SK-N-DZ (cell line): ENCODE results near the gene USP10.

Experiments
- DNase-seq: peaks from one replicate; pipeline ENCODE4 v3.0.0-alpha.2; 2015; ENCODE audit warnings: low spot score

Gene USP10

DNA sequence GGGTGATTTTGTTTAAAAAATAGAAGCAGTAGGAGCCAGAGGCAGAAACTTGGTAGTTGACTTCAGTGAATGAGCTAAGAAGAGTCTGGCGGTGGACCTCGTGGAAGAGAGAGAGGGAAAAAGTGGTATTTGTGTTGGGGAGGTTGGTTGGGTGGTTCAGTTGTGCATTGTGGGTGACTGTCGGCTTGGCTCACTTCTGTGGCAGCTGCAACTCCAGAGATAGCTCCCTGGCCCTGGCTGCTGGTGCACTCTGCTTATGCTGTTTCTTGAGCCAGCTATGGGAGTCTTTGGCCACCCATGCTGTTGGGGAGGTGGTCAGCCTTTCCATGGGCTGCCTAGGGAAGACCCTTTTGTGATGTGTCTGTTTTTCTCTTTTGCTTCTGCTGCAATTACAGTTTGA lies 69.6 kb downstream of the USP10 start:
- no peak for DNase-seq

DNA sequence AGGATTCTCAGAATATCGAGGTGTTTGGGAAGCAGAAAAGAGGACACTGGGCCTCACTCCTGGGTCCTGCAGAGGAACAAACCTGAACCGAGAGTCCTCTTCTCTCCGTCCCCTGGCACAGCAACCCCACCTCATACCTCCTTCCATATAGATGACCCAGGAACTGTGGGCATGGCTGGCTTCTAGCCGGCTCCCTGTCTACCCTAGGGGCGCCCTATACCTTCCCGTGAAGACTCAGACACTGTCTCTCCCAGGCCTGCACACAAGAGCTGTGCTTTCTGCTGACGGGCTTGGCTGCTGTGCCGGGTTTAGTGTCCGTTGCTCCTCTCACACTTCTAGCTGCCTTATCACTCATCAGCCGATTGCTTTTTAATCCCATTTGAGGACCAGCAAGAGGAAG lies 73.5 kb downstream of the USP10 start:
- DNase-seq, result no peak

- no peak for DNase-seq
These were observed 75.0 kb downstream of the USP10 start for GRCh38 chr16:84774810-84775209.

DNA sequence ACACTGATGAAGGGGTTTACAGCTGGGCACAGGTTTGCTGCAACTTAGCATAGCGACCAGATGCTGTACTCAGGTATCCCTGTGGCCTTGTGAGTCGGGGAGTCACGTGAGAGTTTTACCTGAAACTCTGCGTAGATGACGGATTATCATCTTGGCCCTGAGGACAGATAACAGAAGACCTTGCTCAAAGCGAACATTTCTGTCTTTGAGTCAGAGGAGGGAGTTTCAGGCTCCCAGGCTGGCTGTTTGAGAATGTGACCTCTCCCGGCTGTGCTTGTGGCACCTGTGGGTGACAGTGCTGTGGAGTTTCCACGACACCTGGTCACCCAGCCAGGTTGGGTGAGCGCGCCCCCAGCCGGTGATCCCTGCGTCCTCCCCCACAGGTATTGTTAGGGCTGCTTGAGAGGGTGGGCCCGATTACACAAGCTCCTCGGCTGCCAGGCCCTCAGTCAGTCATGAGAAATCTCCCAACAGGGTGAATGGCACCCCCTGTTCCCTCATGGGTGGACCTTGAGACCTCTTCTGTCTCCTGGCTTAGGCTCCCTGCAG lies 75.5 kb downstream of the USP10 start:
- DNase-seq, result no peak

DNA sequence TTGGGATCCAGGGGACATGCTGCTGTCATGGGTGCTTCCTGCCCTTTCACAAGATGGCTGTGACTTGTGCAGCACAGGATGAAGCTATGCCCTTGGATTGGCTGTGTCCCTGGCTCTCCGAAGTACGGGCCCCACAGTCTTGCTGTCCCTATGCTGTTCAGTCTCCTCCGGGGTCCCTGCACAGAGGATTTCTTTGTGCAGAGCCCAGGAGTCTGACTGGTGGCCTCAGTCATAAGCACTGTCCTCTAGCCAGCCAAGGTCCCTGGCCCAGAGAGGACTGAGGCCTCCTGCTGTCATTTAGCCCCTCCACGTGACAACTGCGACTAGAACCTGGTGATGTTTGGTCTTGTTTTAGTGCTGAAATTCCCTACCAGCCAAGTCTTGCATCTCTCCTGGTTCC lies 77.6 kb downstream of the USP10 start:
- no peak for DNase-seq

- no peak for DNase-seq
These were observed 78.9 kb downstream of the USP10 start for GRCh38 chr16:84778720-84779119.

DNA sequence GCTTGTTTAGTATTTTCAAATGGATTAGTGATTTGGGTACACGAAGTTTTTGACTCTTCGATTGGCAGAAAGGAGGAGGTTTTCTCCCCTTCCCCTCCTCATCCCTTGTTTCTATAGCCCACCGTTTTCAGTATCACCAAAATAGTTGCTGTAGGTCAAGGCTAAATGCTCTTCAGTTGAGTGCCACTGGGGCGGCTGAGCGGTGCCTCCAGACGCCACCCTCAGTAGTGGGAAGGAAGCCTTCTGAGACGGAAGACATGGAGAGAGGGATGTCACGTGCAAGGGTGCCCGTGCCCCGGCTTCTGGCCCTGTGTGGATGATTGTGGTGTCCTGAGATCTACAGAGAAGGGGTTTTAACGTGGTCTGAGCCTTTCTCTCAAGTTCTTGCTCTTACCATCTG lies 80.3 kb downstream of the USP10 start:
- DNase-seq, result no peak

DNA sequence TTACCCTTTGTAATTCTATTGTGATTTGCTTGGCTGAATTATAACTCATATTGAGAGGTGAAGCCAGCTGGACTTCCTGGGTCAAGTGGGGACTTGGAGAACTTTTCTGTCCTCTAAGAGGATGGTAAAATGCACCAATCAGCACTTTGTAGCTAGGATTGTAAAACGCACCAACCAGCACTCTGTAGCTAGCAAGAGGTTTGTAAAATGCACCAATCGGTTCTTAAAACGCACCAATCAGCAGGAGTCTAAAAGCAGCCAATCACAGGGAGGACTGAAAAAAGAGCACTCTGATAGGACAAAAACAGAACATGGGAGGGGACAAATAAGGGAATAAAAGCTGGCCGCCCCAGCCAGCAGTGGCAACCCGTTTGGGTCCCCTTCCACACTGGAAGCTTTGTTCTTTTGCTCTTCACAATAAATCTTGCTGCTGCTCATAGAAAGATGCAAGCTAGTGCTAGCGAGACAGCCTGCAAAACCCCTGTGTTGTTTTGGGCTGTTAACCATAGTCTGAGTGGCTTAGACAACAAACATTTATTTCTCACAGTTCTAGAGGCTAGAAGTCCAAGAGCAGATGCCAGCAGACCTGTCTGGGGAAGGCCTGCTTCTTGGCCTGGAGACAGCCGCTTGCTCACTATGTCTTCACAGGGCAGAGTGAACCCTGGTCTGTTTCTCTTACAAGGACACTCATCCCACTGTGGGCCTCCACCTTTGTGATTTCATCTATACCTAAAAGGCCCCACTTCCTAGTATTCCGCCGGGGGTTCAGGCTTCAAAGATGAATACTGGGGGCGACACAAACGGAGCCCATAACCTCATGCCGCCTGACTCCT lies 81.0 kb downstream of the USP10 start:
- DNase-seq, result no peak

- no peak for DNase-seq
These were observed 83.0 kb downstream of the USP10 start for GRCh38 chr16:84782846-84783245.

GRCh38 chr16:84785843-84786581 lies 86.2 kb downstream of the USP10 start:
- DNase-seq, result no peak

DNA sequence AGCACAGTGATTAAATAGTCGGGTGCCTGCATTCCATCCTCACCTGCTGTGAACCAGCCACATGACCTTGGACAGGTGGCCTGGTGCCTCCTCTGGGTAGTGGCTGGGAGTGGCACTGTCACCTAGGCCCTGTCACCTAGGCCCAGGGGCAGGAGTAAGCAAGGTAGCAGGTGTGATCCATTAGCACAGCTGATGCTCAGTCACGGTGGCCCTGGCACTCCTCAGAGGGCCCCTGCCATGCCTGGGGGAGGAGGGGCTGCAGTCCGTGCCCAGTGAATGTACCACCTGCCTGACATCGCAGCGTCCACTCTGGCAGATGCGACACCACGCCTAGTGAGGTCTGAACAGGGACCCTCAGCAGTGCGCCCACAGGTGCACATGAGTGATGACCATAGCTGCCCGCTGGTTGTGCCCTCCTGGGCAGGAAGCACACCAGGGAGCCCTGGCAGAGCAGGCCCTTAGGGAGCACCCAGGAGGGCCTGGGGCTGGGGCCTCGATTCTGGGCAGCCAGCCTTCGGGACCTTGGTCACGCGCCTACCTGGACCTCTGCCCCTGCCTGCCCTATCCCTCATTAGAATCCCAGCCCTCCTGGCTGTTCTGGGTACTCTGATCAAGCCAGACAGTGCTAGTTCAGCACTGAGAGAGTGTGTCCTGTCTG lies 86.9 kb downstream of the USP10 start:
- no peak for DNase-seq

DNA sequence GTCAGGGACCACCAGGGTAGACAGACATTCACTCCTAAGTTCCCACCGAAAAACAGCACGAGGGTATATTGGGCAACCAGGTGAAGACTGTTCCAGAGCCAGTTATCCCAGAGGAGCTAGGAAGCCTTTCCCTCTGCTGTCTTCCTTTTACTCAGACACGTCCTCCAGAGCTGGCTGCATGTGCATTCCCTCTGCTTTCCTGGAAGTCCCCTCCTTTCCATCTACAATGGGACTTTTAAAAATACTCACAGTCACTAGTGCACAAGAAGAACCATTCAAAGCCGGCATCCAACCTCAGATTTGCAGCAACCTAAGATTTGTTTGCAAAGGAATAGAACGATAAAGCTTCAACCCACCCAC lies 87.4 kb downstream of the USP10 start:
- DNase-seq, result no peak

GRCh38 chr16:84788920-84789391 lies 89.2 kb downstream of the USP10 start:
- DNase-seq, result no peak

- no peak for DNase-seq
These were observed 89.6 kb downstream of the USP10 start for GRCh38 chr16:84789431-84789830.

- no peak for DNase-seq
These were observed 90.5 kb downstream of the USP10 start for GRCh38 chr16:84790301-84790700.

DNA sequence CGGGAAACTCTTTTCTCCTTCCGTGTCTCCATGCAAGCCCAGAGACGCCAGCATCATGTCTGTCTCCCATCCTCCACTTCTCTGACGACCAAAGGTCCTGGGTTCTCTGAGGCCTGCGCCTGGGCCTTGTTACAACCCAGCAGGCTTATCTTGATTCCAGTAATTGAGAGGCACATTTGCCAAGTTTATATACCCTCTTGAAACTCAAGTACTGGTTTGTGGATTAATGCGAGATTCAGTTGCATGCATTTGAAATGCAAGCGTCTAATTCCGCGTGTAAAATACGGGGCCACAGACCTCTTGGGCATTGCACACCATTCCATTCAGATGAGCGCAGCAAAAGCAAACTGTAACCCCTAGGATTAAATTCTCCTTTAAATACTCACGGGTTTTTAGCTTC lies 91.3 kb downstream of the USP10 start:
- no peak for DNase-seq

- DNase-seq, result no peak
These were observed 91.7 kb downstream of the USP10 start for GRCh38 chr16:84791501-84791900.

- no peak for DNase-seq
These were observed 94.4 kb downstream of the USP10 start for GRCh38 chr16:84794186-84794585.

DNA sequence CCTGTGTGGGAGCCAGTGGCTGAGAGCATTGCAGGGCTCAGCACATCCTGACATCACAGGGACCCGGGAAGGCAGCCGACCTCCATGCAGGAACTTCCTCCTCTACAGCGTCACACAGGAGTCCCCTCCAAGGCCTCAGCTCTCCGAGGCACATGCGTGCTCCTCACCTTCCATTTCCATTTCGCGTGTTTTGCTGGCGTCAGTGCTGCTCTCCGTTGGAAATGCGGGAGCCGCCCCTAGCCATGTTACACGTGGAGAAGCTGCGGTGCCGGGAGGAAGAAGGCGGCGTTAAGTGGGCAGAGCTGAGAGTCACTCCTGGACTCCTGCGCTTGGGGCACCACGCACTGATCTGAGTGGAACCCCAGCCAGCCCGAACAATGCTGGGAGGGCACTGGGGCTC lies 94.8 kb downstream of the USP10 start:
- no peak for DNase-seq

DNA sequence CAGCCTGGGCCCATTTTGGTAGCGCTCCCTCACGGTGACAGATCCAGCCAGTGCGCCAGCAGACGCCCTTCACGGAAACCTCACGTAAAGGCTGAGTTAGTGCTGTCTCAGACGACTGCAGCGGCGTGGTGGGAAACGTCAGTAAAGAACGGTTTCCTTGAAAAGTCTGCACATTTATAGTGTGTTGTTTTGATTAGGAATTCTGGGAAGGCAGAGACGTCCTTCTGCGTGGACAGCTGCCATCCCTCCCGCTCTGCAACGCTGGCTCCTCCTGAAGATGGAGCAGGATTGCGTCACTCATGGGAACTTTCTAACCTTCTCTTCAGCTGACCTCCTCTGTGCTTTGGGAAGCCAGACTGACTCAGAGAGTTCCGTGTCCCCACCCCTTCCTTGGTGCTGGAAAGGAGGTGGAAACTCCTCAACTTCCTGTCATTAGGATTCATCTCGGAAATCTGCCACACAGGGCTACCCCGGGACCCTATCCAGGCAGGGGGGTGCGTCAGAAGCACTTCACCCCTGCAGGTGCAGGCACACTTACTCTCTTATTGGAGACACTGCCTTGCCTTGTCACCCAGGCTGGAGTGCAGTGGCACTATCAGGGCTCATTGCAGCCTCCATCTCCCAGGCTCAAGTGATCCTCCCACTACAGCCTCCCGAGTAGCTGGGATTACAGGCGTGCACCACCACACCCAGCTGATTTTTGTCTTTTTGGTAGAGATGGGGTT lies 95.7 kb downstream of the USP10 start:
- DNase-seq, result no peak

- no peak for DNase-seq
These were observed 100.6 kb downstream of the USP10 start for GRCh38 chr16:84800158-84800978.
